Epithelial cell of esophagus (primary cell): ENCODE measurements around the gene SNX24.
"Not testable (repeated sequence)": the region's sequence is repeated elsewhere in the genome, so short reads cannot be mapped to it uniquely, and the experiment has no call there.

Experiments used
- DNase-seq: peaks from one replicate; pipeline ENCODE4 v3.0.0; 2010; ENCODE audit warnings: low read depth
- H3K4me3 ChIP-seq: 2 replicates; pipeline ENCODE4 v1.5.1; 2011; ENCODE audit warnings: mild to moderate bottlenecking, low read length, control low read depth
- CTCF ChIP-seq: IDR thresholded peaks from 2 replicates; pipeline ENCODE4 v1.5.1; 2011; ENCODE audit warnings: low read depth, mild to moderate bottlenecking, low read length, control low read depth, inconsistent platforms; ENCODE audit not compliant: insufficient read depth; ENCODE audit errors: missing control alignments

Gene SNX24

DNA sequence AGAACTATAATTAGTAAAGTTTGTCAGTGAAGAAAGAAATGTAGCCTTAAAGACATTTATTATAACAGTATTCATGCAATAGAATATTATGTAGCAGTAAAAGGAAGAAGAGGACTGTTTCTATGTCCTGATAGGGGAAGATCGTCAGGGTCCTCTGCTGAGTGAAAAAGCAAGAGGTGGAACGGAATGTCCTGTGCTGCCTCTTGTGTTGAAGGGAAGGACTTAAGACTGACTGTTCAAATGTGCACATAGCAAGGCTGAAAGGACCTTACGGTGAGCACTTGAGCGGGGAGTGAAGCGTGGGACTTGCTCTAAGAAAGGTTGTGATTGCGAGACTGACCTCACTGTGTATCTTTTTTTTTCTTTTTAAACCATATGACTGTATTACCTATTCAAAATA lies 63.2 kb downstream of the SNX24 start:
- TF ChIP-seq CTCF, result peak; percentile 4
- DNase-seq, result no peak
- H3K4me3 ChIP-seq, result no peak overlapping the region

GRCh38 chr5:122909470-122910100 lies 64.2 kb downstream of the SNX24 start:
- DNase-seq, result no peak
- no peak overlapping the region for H3K4me3 ChIP-seq
- no peak for TF ChIP-seq CTCF

DNA sequence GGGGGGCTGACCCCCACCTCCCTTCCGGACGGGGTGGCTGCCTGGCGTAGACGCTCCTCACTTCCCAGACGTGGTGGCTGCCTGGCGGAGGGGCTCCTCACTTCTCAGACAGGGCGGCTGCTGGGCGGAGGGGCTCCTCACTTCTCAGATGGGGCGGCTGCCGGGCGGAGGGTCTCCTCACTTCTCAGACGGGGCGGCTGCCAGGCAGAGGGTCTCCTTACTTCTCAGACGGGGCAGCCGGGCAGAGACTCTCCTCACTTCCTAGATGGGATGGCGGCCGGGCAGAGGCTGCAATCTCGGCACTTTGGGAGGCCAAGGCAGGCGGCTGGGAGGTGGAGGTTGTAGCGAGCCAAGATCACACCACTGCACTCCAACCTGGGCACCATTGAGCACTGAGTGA lies 68.0 kb downstream of the SNX24 start:
- not testable (repeated sequence) for H3K4me3 ChIP-seq, DNase-seq

- no peak for DNase-seq
These were observed 70.5 kb downstream of the SNX24 start for GRCh38 chr5:122915717-122916461.

DNA sequence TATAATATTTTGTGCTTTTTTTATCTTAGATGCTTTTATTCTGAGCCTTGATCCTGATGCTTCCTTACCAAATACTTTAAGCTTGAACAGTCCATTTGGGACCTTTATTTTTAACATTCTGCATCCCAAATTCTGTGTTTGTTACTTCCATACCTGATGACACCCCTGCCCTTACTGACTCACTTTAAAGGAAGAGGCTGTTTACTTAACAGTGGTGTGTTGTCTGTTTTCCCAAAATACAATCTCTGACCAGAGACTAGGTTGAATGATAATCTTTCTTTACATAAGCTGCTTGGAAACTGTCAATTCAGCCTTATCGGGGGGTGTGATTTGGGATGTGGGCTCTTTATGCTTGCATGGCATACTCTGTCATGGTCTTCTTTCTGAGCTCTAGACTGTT lies 71.1 kb downstream of the SNX24 start:
- TF ChIP-seq CTCF, result no peak
- DNase-seq, result no peak
- no peak overlapping the region for H3K4me3 ChIP-seq

More at GRCh38 chr5:122915717-122916461, 70.5 kb downstream of the SNX24 start:
- TF ChIP-seq CTCF, result no peak
- no peak overlapping the region for H3K4me3 ChIP-seq

- TF ChIP-seq CTCF, result no peak
- no peak for DNase-seq
- H3K4me3 ChIP-seq, result no peak overlapping the region
These were observed 74.6 kb downstream of the SNX24 start for GRCh38 chr5:122919969-122920368.

- no peak for TF ChIP-seq CTCF
- no peak overlapping the region for H3K4me3 ChIP-seq
- peak; percentile 10 for DNase-seq
These were observed 76.4 kb downstream of the SNX24 start for GRCh38 chr5:122921826-122922225.
